Colonic mucosa (tissue), 4 donors: ENCODE measurements around the gene PAH. TPM values are rescaled to one million over a fixed set of nuclear protein-coding genes. Genes with fewer than 3 reads are reported as not detected.

Experiments used
- DNase-seq: peaks from one replicate; pipeline ENCODE4 v3.0.0-alpha.2; 2020
- H3K27ac ChIP-seq: fragments of 200-600 bp; one replicate; pipeline ENCODE4 v1.8.0; 2021
- H3K27me3 ChIP-seq: fragments of 200-600 bp; one replicate; pipeline ENCODE4 v1.8.0; 2021
- H3K36me3 ChIP-seq: fragments of 200-600 bp; one replicate; pipeline ENCODE4 v1.8.0; 2021
- H3K4me1 ChIP-seq: fragments of 200-600 bp; one replicate; pipeline ENCODE4 v1.8.0; 2021; ENCODE audit warnings: mild to moderate bottlenecking
- H3K4me3 ChIP-seq: fragments of 200-600 bp; one replicate; pipeline ENCODE4 v1.8.0; 2021
- H3K9ac ChIP-seq, 2 donors: one replicate each; pipeline ENCODE4 v1.7.0; 2013; ENCODE audit warnings: control low read depth in 2 of 2, low read depth in 2 of 2, low read length in 2 of 2
- H3K9me3 ChIP-seq: fragments of 200-600 bp; one replicate; pipeline ENCODE4 v1.8.0; 2021
- intact Hi-C: fragments of 100-400 bp; cut with DNase I; formaldehyde crosslinking; loops from one replicate; pipeline ENCODE4 v1.14.1; 2022
- total RNA-seq, 2 donors: library from RNA; stranded (reverse); fragmentation: NEBNext Ultra II Directional in 1 of 2; extraction: Animal tissue kit (Norgen Biotek cat#: 25700) in 1 of 2; gene quantifications; one replicate each; pipeline ENCODE4 v1.2.1, GENCODE V29; 2021
- TF ChIP-seq, protein P1 (sequence below): fragments of 200-600 bp; IDR thresholded peaks from one replicate; pipeline ENCODE4 v1.8.0; 2022; ENCODE audit warnings: antibody characterized with exemption, mild to moderate bottlenecking
- donor health status: healthy.
- donor health status: DM: no; HTN: no; CAD: no.
- donor health status: DM: no; HTN: no; CAD: no.

PAH gene
- 1 to 10 TPM in 1 of 2 donors, under 1 TPM in 1; 0.11 to 1.3 TPM for total RNA-seq

DNA sequence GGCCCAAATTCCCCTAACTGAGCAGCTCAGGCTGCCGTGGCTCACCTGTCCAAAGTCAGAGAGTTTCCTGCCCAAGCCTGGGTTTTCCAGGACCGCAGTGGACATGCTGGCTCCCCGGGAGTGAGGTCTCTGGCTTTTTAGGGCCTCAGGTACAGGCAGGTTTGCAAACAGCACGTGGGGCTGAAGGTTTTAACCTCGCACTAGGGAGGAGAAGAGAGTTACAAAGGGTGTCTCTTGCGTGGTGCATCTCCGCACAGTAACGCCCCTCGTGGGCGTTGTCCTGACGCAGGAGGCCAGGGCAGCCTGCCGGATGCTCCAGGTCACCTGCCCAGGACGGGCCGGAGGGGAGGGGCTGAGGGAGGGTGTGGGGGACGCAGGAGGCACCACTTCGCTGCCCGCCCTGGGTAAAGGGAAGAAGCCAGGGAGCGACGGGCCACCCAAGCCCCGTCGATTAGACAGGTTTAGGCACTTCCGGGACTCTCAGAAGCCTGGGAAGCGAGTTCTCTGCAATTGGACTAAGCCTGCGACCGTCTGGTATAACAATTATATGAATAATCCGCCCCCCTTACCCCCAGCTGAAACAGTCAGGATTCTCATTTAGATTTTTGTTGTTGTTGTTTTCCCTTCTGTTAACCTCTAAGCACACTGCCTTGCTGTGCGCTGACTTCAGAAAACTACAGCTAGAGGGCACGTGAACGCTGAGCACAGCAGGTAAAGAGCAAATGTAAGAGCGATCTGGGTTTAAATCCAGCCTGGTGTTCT is at the start of gene PAH:
PAH (minus strand) TSS at position 219 of the 762 bp plus-strand sequence; CDS start at position 105, 114 bp downstream.
- H3K36me3 ChIP-seq, result no peaks in the 10 kb centered on the region
- peak within 1 kb of the TSS in 1 of 2 donors; percentile 9 for H3K9ac ChIP-seq
- no peaks in the 10 kb centered on the region for H3K4me1 ChIP-seq
- TF ChIP-seq, protein P1, sequence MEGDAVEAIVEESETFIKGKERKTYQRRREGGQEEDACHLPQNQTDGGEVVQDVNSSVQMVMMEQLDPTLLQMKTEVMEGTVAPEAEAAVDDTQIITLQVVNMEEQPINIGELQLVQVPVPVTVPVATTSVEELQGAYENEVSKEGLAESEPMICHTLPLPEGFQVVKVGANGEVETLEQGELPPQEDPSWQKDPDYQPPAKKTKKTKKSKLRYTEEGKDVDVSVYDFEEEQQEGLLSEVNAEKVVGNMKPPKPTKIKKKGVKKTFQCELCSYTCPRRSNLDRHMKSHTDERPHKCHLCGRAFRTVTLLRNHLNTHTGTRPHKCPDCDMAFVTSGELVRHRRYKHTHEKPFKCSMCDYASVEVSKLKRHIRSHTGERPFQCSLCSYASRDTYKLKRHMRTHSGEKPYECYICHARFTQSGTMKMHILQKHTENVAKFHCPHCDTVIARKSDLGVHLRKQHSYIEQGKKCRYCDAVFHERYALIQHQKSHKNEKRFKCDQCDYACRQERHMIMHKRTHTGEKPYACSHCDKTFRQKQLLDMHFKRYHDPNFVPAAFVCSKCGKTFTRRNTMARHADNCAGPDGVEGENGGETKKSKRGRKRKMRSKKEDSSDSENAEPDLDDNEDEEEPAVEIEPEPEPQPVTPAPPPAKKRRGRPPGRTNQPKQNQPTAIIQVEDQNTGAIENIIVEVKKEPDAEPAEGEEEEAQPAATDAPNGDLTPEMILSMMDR, result no peak
- H3K4me3 ChIP-seq, result peak within 1 kb of the TSS; percentile 22
- no peak within 1 kb of the TSS for H3K27ac ChIP-seq
- no peaks in the 10 kb centered on the region for H3K9me3 ChIP-seq
- DNase-seq, result peak; percentile 17
- H3K27me3 ChIP-seq, result no peaks in the 10 kb centered on the region
- intact Hi-C loops, result no loop called here

DNA sequence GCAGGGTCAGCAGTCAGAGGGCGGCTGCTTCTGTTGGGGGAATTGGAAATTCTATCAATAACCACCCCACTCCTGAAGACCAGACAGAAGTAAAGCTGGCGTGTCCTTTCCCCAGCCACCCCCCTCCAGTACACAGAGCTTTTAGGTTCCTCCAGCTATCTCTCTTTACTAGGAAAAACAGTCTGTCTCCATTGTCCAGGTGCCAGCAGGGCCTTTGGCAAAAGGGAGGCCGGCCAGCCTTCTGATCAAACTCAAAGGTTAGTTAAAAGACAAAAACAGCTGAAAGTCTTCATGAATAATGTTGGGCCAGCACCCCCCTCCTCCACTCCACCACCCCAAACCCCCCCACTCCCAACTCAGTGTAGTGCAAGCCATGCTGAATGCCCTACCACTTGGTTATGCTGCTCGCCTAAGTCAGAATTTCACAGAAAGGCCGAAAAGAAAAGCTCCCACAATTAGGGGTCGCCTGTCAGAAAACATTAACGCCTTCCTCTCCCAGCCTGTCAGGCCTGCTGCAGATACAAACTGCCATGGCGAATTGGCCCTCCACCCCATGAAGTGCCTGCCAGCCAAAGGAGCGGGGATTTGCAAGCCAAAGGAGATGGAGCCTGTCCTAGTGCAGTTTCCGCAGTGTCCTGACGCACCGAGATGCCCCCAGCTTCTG is 49.3 kb upstream of the PAH start:
- no peak overlapping the region for H3K27ac ChIP-seq
- no peaks in the 10 kb centered on the region for H3K36me3 ChIP-seq
- no peaks in the 10 kb centered on the region for H3K4me1 ChIP-seq
- H3K9ac ChIP-seq, result no peak overlapping the region
- DNase-seq, result no peak
- H3K27me3 ChIP-seq, result peaks cover 50% of the 10 kb centered on the region
- no peak overlapping the region for H3K4me3 ChIP-seq
- no peaks in the 10 kb centered on the region for H3K9me3 ChIP-seq
- intact Hi-C loops, result no loop called here
- TF ChIP-seq, protein P1, result no peak

DNA sequence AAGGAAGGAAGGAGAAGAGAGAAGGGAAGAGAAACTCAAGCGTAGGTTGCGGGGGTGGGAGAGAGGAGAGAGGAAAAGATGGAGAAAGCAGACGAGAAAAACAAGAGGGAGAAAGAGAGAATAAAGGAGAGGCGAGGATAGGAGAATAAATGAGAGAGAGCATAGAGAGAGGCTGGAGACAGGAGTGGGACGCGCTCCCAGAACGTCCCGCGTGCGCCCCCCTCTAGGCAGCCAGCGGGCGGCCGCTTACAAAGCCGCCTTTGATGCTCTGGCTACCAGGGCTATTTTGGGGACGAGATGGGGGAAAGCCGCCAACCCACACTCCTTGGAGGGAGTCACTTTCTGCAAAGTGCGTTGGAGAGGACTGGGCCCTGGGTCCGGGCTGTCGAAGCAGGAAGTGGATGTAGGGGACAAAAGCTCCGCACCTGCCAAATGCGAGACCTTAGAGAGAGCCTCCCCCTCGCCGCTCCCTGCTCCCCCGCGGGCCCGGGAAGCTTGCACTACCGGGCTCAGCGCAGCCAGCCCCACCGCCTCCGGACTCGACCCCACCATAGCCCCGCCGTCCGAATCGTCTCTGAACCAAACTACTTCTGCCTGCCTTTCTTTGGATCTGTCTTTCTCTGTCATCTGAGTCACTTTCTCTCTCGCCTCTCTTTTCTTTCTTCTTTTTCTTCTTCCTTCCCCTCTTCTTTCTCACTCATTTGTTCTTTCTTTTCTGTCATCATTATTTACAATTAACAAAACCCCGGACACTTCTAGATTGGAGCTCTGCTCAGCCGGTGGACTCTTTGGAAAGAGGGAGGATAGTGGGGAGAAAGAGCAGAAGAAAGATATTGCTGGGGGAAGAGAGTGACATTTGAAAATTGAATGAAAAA is 48.5 kb upstream of the PAH start:
- H3K9ac ChIP-seq, result no peak overlapping the region
- DNase-seq, result no peak
- H3K4me1 ChIP-seq, result no peaks in the 10 kb centered on the region
- H3K9me3 ChIP-seq, result no peaks in the 10 kb centered on the region
- H3K4me3 ChIP-seq, result no peak overlapping the region
- no peak overlapping the region for H3K27ac ChIP-seq
- intact Hi-C loops, result no loop called here
- peaks cover 57% of the 10 kb centered on the region for H3K27me3 ChIP-seq
- TF ChIP-seq, protein P1, result no peak
- no peaks in the 10 kb centered on the region for H3K36me3 ChIP-seq

DNA sequence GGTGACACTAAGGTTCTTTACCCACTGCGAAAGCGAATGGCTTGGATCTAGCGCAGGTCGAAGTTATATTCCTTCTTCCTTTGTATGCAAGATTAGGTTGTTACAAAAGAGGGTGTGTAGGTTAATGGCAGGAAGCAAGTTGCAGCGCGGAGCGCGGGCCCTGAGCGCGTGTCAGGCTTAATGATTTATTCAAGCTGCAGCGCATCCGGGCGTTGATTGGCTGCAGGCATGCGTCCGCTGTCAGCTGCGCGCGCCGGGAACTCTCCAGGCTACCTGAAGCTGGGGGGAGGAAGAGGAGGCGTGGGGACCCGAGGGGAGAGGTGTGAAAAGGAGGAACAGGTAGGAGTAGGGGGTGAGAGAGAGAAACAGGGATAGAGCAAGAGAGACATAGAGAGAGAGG is 47.8 kb upstream of the PAH start:
- TF ChIP-seq, protein P1, result no peak
- peak; percentile 52 for DNase-seq
- H3K27ac ChIP-seq, result no peak overlapping the region
- H3K4me3 ChIP-seq, result no peak overlapping the region
- no peaks in the 10 kb centered on the region for H3K36me3 ChIP-seq
- intact Hi-C loops, result no loop called here
- H3K4me1 ChIP-seq, result no peaks in the 10 kb centered on the region
- H3K9me3 ChIP-seq, result no peaks in the 10 kb centered on the region
- H3K27me3 ChIP-seq, result peaks cover 63% of the 10 kb centered on the region
- no peak overlapping the region for H3K9ac ChIP-seq

DNA sequence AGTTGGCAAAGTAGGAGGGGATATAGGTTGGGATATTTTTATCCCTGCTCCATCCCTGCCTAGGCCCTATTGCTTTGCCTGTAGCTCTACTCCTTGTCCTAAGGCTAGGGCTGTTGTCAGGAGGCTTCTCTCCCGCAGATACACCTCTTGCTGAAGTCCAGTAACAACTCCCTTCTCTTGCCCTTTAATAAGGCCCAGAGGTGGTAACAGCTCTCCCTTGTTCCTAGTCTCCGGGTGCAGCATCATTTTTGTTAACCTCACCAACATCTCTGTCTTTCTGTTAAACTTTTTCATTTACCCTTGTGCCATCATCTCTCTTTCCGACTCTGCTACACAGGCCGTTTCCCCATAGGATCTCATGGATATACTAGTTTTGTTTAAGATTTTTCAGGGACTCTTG is 46.8 kb upstream of the PAH start:
- H3K27ac ChIP-seq, result no peak overlapping the region
- intact Hi-C loops, result no loop called here
- H3K4me3 ChIP-seq, result no peak overlapping the region
- TF ChIP-seq, protein P1, result no peak
- no peaks in the 10 kb centered on the region for H3K36me3 ChIP-seq
- H3K4me1 ChIP-seq, result no peaks in the 10 kb centered on the region
- H3K9me3 ChIP-seq, result no peaks in the 10 kb centered on the region
- H3K9ac ChIP-seq, result no peak overlapping the region
- peaks cover 74% of the 10 kb centered on the region for H3K27me3 ChIP-seq
- no peak for DNase-seq
